Stimulated activated CD8-positive, alpha-beta memory T cell treated with anti-CD3 and anti-CD28 coated beads, Interleukin-7, amount 100 ng/mL, for 24 hours (primary cell): ENCODE results near the gene ST3GAL4.
A peak's percentile ranks its signal among the peaks of the same experiment; 100 is the strongest.
"Not testable (repeated sequence)": the region's sequence is repeated elsewhere in the genome, so short reads cannot be mapped to it uniquely, and the experiment has no call there.

Experiments used
- DNase-seq: peaks from one replicate; pipeline ENCODE4 v3.0.0-alpha.2; 2020; ENCODE audit warnings: low read depth

The ST3GAL4 gene

DNA sequence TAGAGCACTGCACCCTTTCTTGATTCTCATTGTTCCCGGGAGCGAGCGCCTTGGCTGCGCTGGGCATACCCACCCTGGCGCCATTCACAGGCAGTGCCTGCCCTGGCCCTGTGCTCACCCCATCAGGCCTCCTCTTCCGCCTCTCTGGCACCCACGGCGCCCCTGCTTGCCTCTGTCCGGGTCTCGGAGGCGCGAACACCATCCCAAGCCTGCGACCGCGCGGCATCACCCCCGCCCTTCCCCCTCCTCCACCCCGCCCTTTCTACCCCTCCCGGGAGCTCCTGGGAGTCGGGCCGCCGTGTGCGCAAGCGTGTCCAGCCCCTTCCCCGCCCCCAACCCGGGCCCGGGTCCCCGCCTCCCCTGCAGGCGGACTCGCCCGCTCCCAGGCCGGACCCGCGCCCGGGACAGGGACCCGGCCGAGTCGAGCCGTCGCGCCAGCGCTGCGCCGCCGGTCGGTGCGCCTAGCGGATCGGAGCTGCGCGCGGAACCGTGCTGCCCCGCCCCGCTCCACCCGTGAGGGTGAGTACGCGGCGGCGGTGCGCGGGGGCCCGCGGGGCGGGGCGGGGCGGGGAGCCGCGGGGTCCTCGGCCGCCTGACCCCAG, at the start of gene ST3GAL4:
Gene ST3GAL4, plus strand, starts transcription at position 363 of the 602 bp plus-strand sequence. CDS start 50,470 bp downstream, outside the sequence.
- peak; percentile 53 for DNase-seq

DNA sequence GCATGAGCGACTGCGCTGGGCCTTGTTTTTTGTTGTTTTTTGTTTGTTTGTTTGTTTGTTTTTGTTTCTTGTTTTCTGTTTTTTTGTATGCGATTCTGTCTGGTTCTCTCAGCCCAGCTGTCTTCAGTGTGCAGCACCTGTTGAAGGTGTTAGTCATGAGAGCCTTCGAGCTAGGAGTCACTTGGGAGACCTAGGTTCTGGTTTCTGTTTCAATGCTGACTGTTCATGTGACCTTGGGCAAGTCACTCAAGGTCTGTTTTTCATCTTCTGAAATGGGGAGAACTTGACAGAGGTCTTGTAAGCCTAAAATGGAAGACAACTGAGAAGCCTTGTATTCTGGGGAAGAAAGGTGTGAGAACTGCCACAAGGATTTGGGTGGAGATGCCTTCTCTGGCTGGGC, 49.8 kb upstream of the ST3GAL4 start:
- DNase-seq = no peak

DNA sequence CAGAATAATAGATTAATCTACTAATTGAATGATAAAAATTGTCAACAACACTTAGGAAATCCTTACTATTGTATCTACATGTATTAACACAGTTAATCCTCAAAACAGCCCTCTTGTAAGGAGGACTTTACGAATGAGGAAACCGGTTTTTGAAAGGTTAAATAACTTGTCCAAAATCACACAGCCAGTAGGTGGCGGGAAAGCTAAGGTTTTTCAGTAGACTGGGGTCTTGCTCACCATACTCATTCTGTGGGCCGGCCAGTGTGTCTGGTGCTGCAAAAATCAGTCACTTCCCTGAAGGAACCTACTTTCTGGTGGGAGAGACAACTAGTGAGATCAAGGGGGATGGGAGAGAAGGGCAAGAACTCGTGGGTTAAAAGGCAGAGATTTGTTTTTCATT, 47.8 kb upstream of the ST3GAL4 start:
- DNase-seq = no peak

DNA sequence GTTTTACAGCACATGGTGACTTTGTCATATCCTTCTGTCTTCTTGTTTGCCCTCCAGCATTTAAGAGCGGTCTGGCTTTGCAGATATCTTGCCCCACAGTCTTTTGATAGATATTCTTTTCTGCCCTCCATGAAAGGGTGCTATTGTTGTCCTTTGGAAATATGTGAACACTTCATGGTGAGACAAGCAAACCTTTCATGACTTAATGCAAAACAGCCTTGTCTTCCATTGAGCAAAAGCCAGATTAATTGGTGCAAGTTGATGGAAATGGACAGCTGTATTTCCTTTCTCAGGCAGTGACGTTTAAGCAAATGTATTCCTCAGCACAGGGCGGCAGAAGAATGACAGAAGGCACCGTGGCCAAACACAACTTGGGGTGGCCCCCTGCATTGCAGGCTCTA, 47.2 kb upstream of the ST3GAL4 start:
- no peak for DNase-seq

GRCh38 chr11:126308771-126309170, 46.7 kb upstream of the ST3GAL4 start:
- DNase-seq = not testable (repeated sequence)

- no peak for DNase-seq
Observed at GRCh38 chr11:126310200-126310991, 45.1 kb upstream of the ST3GAL4 start.

- no peak for DNase-seq
Observed at GRCh38 chr11:126310992-126311310, 44.5 kb upstream of the ST3GAL4 start.

GRCh38 chr11:126311401-126312291, 43.8 kb upstream of the ST3GAL4 start:
- no peak for DNase-seq

GRCh38 chr11:126312961-126313360, 42.5 kb upstream of the ST3GAL4 start:
- DNase-seq = no peak

DNA sequence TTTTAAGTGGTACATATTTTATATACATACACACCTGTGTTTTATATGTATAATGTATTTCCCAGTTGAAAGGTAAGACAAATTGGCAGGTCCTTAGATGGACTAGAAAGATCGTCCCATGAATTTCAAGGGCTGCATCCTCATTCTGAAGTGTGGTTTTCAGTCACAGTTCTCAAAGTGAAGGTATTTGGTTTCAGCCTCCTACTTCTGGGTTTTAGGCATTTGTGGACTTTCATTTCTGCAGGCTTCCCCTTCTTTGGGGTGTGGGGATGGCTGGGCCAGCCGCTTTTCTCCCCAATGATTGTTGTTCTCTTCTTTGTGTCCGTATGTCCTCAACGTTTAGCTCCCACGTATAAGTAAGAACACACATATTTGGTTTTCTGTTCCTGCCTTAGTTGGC, 41.7 kb upstream of the ST3GAL4 start:
- DNase-seq = no peak

DNA sequence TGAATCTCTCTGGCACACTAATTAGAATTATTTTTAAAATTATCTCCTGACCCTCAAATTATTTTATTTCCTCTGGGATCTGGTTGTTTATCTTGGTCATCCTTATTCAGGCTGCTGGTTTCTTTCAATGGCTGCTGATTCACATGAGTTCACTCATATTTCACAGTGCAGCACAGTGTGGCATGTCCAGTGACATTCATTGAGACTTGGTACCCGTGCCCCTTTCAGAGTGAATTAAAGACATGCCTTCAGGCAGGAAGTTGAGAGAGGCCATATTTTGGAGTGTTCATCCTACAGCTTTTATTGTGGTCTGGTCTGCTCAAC, 38.1 kb upstream of the ST3GAL4 start:
- no peak for DNase-seq

- no peak for DNase-seq
Observed at GRCh38 chr11:126317756-126318573, 37.5 kb upstream of the ST3GAL4 start.

DNA sequence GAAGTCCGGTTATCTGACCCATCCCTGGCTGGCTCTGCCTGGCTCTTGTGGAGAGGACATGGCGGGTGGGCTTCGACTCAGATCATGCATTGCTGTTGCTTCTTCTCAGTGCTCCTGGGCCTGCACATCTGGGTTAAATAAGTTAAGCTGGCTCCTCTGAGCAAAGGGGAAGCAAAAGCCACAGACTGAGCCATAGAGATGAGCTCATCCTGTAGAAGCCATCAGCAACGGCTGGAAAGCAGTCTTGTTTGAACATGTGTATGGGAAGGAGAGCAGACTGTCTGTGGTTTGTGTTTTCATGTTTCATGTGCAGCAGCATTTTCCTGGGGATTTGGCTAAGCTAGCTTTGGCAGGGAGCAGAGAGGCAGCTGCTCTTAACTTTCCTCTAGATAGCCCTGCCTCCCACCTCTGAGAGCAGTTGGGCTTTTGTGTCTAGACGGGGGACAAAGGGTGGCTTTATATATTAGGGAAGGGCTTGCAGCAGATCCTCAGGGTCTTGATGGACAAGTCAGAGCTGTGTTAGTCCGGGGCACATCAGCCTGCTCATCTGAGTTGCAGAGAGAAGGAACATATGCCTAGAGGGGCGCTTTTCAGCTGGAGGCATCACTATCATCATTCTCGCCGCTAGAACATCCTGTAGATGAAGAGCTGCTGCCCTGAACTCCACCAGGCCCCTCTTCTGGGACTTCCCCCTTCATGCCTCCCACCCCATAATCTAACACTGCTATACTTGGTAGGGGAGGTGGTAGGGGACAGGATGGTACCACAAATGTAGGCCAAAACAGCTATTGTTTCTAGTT, 36.7 kb upstream of the ST3GAL4 start:
- no peak for DNase-seq

DNA sequence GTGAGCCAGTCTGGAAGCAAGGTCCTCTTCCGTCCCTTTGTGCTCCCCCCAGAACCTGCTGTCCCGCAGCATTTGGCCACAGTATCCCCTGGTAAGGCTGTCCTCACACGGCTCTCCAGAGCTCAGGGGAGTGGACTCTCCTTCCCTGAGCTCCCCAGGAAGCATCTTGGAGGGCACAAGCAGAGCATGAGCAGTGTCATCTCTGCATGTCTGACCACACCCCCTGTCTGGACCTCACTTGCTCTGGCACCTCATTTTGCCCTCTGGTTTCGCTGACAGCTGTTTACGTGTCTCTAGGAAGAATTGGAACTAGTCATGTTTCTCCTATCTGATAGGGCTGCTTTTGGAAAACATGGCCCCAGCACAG, 36.1 kb upstream of the ST3GAL4 start:
- DNase-seq = no peak

DNA sequence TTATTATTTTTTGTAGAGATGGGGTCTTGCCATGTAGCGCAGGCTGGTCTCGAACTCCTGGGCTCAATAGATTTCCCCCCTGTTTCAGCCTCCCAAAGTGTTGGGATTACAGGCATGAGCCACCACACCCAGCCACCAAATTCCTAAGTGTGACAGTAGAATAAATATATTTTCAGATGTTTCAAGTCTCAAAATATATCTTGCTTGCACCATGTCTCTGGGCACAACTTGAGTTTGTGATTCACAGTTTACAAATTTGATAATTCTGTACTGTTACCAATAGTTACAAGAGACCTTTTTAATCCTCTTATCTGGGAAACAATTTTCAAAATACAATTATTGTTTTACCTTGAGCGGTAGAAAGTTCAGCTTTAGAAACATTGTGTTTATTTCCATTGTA, 32.5 kb upstream of the ST3GAL4 start:
- DNase-seq = no peak

DNA sequence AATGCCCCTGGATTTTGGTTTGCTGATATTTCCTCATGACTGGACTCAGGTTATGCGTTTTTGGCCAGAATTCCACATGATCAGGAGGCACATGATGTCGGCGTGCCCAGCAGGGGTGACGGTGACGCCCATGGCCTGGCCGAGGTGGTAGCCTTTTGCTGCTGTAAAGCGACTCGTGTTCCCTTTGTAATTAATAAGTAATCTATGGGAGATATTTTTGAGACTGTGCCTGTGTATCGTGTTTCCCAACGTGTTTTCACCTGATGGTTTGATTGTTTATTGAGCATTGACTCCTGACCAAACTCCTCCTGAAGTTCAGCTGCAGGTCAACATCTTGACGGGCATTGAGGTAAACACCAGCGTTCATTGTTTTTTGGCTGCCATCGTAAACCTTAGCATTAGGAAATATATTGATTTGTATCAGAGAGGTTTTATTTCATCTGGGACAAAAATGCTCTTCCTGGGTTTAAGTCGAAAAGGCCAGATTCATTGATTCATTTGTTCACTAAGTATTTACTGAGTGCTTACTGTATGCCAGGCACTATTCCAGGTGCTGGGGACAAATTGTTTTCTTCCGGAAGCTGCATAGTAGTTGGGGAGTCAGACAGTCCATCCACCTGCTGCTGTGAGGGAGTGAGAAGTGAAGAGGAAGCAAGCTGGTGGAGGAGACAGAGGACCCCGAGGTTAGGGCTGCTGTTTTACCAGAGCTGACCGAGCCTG, 28.0 kb upstream of the ST3GAL4 start:
- no peak for DNase-seq

- no peak for DNase-seq
Observed at GRCh38 chr11:126328001-126328390, 27.5 kb upstream of the ST3GAL4 start.

GRCh38 chr11:126328444-126328843, 27.0 kb upstream of the ST3GAL4 start:
- no peak for DNase-seq

DNA sequence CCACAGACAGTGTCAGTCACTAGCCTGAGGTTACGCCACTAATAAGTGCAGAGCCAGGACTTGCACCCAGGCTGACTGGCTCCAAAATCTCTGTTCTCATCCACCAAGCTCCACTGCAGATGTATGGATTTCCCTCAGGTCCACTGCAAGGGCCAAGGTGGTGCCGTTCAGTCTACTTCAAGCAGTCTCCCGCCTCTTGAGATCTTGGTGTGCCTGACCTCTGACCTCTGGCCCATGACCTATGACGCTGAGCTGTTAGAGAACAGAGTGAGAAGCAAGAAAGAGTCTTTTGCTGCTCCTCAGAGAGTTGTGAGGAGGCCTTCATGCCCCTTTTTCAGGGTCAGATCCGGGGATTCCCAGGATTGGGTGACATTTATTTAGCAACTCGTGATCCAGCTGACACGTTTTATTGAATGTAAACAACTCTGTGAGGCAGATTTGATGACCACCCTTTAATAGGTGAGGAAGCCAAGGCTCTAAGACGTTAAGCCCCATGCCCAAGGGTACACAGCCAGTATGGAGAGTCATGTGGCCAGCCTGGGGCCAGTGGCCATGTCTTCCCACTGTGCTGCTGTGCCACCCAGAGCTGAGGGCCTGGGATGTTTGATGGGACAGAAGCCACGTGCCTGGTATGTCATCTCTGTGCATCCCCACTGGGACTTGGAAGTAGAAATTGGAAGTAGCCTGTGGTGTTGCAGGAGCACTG, 26.4 kb upstream of the ST3GAL4 start:
- no peak for DNase-seq

- no peak for DNase-seq
Observed at GRCh38 chr11:126329644-126330211, 25.8 kb upstream of the ST3GAL4 start.
